ENCODE measurements around the gene GBX1. TPM values are rescaled to one million over a fixed set of nuclear protein-coding genes. Genes with fewer than 3 reads are reported as not detected.

GBX1 gene
- total RNA-seq, 1 experiment from 2014 or later, result not detected

DNA sequence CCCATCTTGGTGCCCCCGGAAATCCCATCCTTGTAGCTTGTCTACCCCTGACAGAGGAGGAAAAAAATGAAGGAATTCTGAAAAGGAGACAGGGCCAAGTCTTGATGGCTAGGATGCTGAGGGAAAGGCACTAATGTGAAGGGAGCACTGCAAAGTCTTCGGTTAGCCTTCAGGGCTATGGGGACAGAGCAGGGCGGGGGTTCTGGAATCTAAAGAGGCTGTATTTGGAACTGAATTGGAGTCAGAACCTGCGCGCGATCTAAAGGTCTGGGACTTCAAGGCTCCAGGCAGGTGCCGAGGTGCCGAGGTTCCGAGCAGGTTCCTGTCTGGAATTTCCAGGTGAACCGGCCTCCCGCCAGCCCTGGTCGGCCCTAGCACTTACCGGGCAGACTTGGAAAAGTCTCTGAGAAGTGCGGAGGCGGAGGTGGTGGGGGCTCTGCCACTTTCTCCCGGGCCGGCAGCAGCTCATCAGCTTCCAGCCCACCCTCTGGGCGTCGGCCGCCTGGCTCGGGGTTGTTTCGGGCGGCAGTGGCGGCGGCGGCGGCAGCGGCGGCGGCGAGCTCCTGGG lies 781 bp downstream of the GBX1 start:
- DNase-seq (ENCODE audit: low spot score) (peak; percentile 39), ATAC-seq (peak; percentile 19)
- Mint-ChIP-seq H3K4me3 (peak overlapping the region; percentile 58), H3K36me3 (no peaks in the 10 kb centered on the region), H3K27me3 (ENCODE audit: low read depth) (peaks cover 37% of the 10 kb centered on the region), H3K4me1 (peaks cover 9% of the 10 kb centered on the region; the same call in 1 of the 2 replicates), H3K9me3 (no peaks in the 10 kb centered on the region), H3K27ac (no peak overlapping the region)
- no peak for TF ChIP-seq ZNF121 (CRISPR knock-in tag; IDR thresholded peaks at IDR 0.05)
- TF ChIP-seq, protein P1, sequence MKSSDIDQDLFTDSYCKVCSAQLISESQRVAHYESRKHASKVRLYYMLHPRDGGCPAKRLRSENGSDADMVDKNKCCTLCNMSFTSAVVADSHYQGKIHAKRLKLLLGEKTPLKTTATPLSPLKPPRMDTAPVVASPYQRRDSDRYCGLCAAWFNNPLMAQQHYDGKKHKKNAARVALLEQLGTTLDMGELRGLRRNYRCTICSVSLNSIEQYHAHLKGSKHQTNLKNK (CRISPR knock-in tag; IDR thresholded peaks at IDR 0.05), result no peak
- TF ChIP-seq, protein P2, sequence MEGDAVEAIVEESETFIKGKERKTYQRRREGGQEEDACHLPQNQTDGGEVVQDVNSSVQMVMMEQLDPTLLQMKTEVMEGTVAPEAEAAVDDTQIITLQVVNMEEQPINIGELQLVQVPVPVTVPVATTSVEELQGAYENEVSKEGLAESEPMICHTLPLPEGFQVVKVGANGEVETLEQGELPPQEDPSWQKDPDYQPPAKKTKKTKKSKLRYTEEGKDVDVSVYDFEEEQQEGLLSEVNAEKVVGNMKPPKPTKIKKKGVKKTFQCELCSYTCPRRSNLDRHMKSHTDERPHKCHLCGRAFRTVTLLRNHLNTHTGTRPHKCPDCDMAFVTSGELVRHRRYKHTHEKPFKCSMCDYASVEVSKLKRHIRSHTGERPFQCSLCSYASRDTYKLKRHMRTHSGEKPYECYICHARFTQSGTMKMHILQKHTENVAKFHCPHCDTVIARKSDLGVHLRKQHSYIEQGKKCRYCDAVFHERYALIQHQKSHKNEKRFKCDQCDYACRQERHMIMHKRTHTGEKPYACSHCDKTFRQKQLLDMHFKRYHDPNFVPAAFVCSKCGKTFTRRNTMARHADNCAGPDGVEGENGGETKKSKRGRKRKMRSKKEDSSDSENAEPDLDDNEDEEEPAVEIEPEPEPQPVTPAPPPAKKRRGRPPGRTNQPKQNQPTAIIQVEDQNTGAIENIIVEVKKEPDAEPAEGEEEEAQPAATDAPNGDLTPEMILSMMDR (IDR thresholded peaks at IDR 0.05), result no peak
- TF ChIP-seq, protein P3, sequence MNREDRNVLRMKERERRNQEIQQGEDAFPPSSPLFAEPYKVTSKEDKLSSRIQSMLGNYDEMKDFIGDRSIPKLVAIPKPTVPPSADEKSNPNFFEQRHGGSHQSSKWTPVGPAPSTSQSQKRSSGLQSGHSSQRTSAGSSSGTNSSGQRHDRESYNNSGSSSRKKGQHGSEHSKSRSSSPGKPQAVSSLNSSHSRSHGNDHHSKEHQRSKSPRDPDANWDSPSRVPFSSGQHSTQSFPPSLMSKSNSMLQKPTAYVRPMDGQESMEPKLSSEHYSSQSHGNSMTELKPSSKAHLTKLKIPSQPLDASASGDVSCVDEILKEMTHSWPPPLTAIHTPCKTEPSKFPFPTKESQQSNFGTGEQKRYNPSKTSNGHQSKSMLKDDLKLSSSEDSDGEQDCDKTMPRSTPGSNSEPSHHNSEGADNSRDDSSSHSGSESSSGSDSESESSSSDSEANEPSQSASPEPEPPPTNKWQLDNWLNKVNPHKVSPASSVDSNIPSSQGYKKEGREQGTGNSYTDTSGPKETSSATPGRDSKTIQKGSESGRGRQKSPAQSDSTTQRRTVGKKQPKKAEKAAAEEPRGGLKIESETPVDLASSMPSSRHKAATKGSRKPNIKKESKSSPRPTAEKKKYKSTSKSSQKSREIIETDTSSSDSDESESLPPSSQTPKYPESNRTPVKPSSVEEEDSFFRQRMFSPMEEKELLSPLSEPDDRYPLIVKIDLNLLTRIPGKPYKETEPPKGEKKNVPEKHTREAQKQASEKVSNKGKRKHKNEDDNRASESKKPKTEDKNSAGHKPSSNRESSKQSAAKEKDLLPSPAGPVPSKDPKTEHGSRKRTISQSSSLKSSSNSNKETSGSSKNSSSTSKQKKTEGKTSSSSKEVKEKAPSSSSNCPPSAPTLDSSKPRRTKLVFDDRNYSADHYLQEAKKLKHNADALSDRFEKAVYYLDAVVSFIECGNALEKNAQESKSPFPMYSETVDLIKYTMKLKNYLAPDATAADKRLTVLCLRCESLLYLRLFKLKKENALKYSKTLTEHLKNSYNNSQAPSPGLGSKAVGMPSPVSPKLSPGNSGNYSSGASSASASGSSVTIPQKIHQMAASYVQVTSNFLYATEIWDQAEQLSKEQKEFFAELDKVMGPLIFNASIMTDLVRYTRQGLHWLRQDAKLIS (CRISPR knock-in tag; IDR thresholded peaks at IDR 0.05; ENCODE audit: borderline replicate concordance), result no peak
- TF ChIP-seq, protein P4, sequence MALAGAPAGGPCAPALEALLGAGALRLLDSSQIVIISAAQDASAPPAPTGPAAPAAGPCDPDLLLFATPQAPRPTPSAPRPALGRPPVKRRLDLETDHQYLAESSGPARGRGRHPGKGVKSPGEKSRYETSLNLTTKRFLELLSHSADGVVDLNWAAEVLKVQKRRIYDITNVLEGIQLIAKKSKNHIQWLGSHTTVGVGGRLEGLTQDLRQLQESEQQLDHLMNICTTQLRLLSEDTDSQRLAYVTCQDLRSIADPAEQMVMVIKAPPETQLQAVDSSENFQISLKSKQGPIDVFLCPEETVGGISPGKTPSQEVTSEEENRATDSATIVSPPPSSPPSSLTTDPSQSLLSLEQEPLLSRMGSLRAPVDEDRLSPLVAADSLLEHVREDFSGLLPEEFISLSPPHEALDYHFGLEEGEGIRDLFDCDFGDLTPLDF (CRISPR knock-in tag; IDR thresholded peaks at IDR 0.05), result no peak
- no peak for TF ChIP-seq ATF1 (CRISPR knock-in tag; IDR thresholded peaks at IDR 0.05)
- TF ChIP-seq ZNF671 (CRISPR knock-in tag; IDR thresholded peaks at IDR 0.05), result no peak
- TF ChIP-seq PRRX2 (CRISPR knock-in tag; IDR thresholded peaks at IDR 0.05), result no peak
- TF ChIP-seq, protein P5, sequence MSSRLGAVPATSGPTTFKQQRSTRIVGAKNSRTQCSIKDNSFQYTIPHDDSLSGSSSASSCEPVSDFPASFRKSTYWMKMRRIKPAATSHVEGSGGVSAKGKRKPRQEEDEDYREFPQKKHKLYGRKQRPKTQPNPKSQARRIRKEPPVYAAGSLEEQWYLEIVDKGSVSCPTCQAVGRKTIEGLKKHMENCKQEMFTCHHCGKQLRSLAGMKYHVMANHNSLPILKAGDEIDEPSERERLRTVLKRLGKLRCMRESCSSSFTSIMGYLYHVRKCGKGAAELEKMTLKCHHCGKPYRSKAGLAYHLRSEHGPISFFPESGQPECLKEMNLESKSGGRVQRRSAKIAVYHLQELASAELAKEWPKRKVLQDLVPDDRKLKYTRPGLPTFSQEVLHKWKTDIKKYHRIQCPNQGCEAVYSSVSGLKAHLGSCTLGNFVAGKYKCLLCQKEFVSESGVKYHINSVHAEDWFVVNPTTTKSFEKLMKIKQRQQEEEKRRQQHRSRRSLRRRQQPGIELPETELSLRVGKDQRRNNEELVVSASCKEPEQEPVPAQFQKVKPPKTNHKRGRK (CRISPR knock-in tag; IDR thresholded peaks at IDR 0.05; ENCODE audit: borderline replicate concordance), result no peak
- TF ChIP-seq NFYB (CRISPR knock-in tag; conservative IDR thresholded peaks at IDR 0.05; ENCODE audit: low read depth), result no peak
- TF ChIP-seq, protein P6, sequence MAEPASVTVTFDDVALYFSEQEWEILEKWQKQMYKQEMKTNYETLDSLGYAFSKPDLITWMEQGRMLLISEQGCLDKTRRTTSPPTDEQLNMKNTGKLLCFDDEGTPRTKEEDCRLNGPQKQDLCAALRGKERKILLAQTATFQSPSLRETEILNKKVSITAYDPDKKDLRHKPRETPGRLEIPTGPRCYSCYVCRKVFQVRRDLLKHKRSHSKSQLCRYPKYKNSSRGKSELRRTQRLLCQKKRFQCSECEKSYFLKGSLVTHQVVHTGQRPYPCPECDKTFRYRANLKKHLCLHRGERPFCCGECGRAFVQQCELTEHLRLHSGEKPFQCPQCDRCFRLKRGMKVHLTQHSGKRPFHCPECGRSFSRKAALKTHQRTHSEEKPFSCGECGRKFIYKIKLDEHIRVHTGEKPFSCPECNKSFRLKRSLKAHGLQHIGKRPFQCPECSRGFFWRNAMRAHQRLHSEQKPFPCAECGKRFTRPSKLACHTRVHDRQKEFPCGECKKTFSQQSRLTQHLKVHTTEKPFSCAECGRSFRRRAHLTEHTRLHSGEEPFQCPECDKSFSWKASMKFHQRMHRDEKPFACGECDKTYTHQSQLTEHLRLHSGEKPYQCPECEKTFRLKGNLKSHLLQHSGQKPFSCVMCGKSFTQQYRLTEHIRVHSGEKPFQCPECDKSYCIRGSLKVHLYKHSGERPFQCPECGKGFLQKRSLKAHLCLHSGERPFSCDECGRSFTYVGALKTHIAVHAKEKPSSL (CRISPR knock-in tag; conservative IDR thresholded peaks at IDR 0.05), result no peak
- TF ChIP-seq, protein P7, sequence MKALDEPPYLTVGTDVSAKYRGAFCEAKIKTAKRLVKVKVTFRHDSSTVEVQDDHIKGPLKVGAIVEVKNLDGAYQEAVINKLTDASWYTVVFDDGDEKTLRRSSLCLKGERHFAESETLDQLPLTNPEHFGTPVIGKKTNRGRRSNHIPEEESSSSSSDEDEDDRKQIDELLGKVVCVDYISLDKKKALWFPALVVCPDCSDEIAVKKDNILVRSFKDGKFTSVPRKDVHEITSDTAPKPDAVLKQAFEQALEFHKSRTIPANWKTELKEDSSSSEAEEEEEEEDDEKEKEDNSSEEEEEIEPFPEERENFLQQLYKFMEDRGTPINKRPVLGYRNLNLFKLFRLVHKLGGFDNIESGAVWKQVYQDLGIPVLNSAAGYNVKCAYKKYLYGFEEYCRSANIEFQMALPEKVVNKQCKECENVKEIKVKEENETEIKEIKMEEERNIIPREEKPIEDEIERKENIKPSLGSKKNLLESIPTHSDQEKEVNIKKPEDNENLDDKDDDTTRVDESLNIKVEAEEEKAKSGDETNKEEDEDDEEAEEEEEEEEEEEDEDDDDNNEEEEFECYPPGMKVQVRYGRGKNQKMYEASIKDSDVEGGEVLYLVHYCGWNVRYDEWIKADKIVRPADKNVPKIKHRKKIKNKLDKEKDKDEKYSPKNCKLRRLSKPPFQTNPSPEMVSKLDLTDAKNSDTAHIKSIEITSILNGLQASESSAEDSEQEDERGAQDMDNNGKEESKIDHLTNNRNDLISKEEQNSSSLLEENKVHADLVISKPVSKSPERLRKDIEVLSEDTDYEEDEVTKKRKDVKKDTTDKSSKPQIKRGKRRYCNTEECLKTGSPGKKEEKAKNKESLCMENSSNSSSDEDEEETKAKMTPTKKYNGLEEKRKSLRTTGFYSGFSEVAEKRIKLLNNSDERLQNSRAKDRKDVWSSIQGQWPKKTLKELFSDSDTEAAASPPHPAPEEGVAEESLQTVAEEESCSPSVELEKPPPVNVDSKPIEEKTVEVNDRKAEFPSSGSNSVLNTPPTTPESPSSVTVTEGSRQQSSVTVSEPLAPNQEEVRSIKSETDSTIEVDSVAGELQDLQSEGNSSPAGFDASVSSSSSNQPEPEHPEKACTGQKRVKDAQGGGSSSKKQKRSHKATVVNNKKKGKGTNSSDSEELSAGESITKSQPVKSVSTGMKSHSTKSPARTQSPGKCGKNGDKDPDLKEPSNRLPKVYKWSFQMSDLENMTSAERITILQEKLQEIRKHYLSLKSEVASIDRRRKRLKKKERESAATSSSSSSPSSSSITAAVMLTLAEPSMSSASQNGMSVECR (CRISPR knock-in tag; IDR thresholded peaks at IDR 0.05; ENCODE audit: borderline replicate concordance), result no peak
- TF ChIP-seq, protein P8, sequence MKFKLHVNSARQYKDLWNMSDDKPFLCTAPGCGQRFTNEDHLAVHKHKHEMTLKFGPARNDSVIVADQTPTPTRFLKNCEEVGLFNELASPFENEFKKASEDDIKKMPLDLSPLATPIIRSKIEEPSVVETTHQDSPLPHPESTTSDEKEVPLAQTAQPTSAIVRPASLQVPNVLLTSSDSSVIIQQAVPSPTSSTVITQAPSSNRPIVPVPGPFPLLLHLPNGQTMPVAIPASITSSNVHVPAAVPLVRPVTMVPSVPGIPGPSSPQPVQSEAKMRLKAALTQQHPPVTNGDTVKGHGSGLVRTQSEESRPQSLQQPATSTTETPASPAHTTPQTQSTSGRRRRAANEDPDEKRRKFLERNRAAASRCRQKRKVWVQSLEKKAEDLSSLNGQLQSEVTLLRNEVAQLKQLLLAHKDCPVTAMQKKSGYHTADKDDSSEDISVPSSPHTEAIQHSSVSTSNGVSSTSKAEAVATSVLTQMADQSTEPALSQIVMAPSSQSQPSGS (CRISPR knock-in tag; IDR thresholded peaks at IDR 0.05; ENCODE audit: borderline replicate concordance, low read depth), result no peak
- TF ChIP-seq OVOL2 (CRISPR knock-in tag; IDR thresholded peaks at IDR 0.05; ENCODE audit: borderline replicate concordance), result no peak
- POLR2A ChIA-PET, result interaction anchor here (1.1 to 2.1 kb wide), 2 partner anchors 9 to 52 kb away, joined by 3 to 6 read pairs; no protein-coding TSS in a partner anchor
- CTCF ChIA-PET, result interaction anchor here (0.7 to 5.8 kb wide), 16 partner anchors 8 to 184 kb away, joined by 3 to 59 read pairs (median 4); no protein-coding TSS in a partner anchor
